ENCODE data around the gene GPRC5B.

DNA sequence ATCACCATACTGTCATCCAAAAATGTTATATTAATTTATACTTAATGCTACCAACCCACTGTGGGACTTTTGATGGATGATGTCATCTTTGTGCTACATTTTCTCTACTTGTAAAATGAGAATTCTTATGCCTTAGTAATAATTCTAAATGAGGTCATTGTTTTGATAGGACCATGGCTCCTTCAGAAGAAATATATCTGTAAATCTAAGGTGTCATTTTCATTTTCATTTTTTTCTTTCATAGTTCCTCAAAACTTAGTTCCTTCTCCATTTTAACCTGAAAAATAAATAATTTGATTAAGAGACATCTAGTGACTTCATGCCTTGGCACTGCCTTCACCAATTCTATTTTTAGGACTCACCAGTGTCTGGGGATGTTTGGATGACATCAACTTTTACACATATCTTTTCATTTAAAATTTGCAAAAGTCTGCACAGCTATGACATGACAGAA lies 48.7 kb downstream of the GPRC5B start:
- TF ChIP-seq, protein P1, sequence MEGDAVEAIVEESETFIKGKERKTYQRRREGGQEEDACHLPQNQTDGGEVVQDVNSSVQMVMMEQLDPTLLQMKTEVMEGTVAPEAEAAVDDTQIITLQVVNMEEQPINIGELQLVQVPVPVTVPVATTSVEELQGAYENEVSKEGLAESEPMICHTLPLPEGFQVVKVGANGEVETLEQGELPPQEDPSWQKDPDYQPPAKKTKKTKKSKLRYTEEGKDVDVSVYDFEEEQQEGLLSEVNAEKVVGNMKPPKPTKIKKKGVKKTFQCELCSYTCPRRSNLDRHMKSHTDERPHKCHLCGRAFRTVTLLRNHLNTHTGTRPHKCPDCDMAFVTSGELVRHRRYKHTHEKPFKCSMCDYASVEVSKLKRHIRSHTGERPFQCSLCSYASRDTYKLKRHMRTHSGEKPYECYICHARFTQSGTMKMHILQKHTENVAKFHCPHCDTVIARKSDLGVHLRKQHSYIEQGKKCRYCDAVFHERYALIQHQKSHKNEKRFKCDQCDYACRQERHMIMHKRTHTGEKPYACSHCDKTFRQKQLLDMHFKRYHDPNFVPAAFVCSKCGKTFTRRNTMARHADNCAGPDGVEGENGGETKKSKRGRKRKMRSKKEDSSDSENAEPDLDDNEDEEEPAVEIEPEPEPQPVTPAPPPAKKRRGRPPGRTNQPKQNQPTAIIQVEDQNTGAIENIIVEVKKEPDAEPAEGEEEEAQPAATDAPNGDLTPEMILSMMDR (IDR thresholded peaks at IDR 0.05): no peak
- TF ChIP-seq ZFX (IDR thresholded peaks at IDR 0.05; ENCODE audit: borderline replicate concordance): no peak
